Stomach (tissue), 9 donors: ENCODE data around the gene SPRING1. TPM values are rescaled to one million over a fixed set of nuclear protein-coding genes. Genes with fewer than 3 reads are reported as not detected.

Experiments used
- DNase-seq, 2 donors: peaks; one replicate each; pipeline versions ENCODE4 v3.0.0 to v3.0.0-alpha.2; 2013 to 2019
- H3K27ac ChIP-seq, 5 donors: fragments of 200-600 bp in 4 of 5; sonication (generic) in 4 of 5; one replicate each; pipeline ENCODE4 v1.5.1; 2013 to 2019; ENCODE audit warnings: mild to moderate bottlenecking in 1 of 5, moderate library complexity in 1 of 5
- H3K27me3 ChIP-seq, 3 donors: fragments of 200-600 bp; sonication (generic); one replicate each; pipeline ENCODE4 v1.5.1; 2017 to 2019; ENCODE audit warnings: mixed run types in 1 of 3
- H3K36me3 ChIP-seq, 4 donors: fragments of 200-600 bp; sonication (generic); 1 replicate in 3 of 4; 2 replicates in 1 of 4; pipeline ENCODE4 v1.5.1; 2016 to 2019
- H3K4me1 ChIP-seq, 4 donors: fragments of 200-600 bp; sonication (generic); one replicate each; pipeline ENCODE4 v1.5.1; 2016 to 2019
- H3K4me3 ChIP-seq, 4 donors: fragments of 200-600 bp; sonication (generic) in 3 of 4; one replicate each; pipeline ENCODE4 v1.5.1; 2016 to 2019; ENCODE audit warnings: mild to moderate bottlenecking in 1 of 4
- H3K9me3 ChIP-seq, 4 donors: fragments of 200-600 bp; sonication (generic); one replicate each; pipeline ENCODE4 v1.5.1; 2016 to 2019
- CTCF ChIP-seq, 7 experiments: fragments of 450-650 bp in 4 of 7; fragments of 200-600 bp in 3 of 7; sonication (generic) in 3 of 7; IDR thresholded peaks; one replicate each; pipeline ENCODE4 v1.5.1; 2016 to 2019; ENCODE audit warnings: antibody characterized with exemption in 7 of 7, control low read depth in 2 of 7, mild to moderate bottlenecking in 1 of 7
- EP300 ChIP-seq: sonication (generic); formaldehyde crosslinking; IDR thresholded peaks from one replicate; pipeline ENCODE4 v1.6.1; 2017; ENCODE audit warnings: antibody characterized with exemption
- POLR2A ChIP-seq, 4 donors: fragments of 450-650 bp; IDR thresholded peaks; one replicate each; pipeline ENCODE4 v1.6.1; 2016; ENCODE audit warnings: antibody characterized with exemption in 4 of 4, control low read depth in 2 of 4, mild to moderate bottlenecking in 1 of 4, moderate library complexity in 1 of 4
- POLR2AphosphoS5 ChIP-seq, 3 donors: sonication (generic); formaldehyde crosslinking; IDR thresholded peaks; one replicate each; pipeline ENCODE4 v1.6.1; 2016; ENCODE audit warnings: antibody characterized with exemption in 3 of 3
- WGBS, 5 donors: extraction: QIAGEN DNeasy Blood & Tissue Kit in 3 of 5; methylation state at CpG; one replicate each; pipeline versions ENCODE4 v1.1.5 to v1.1.7; 2013 to 2018; 5-methylcytosine and 5-hydroxymethylcytosine counted together
- intact Hi-C: fragments of 100-400 bp; cut with DNase I; formaldehyde crosslinking; loops from one replicate; pipeline ENCODE4 v1.15.1; 2023; ENCODE audit warnings: low total_unique reads
- polyA plus RNA-seq, 3 donors: library from polyadenylated mRNA; stranded (reverse); fragments of 200-250 nt; gene quantifications; one replicate each; pipeline ENCODE4 v1.2.3, GENCODE V29; 2013
- total RNA-seq, 5 donors: library from RNA; depleted of rRNA; stranded (reverse); fragments of >200 nt; gene quantifications; one replicate each; pipeline versions ENCODE4 v1.1.0 to v1.2.3, GENCODE V29; 2014 to 2016
- donor health status: healthy with polysubstance abuse.
- donor health status: Bipolar disorder and iron deficiency.
- donor health status: healthy.

Gene SPRING1
- total and polyA plus RNA-seq, 8 donors, result 1.2 to 124 (median 23.4) TPM

- no peak for TF ChIP-seq POLR2AphosphoS5 (IDR thresholded peaks at IDR 0.05)
These were observed 44.3 kb downstream of the SPRING1 start for GRCh38 chr12:116693286-116694227.

GRCh38 chr12:116692605-116693004 lies 45.3 kb downstream of the SPRING1 start:
- Histone ChIP-seq H3K4me3 (no peak overlapping the region), H3K36me3 (no peaks in the 10 kb centered on the region), H3K27ac (no peak overlapping the region), H3K9me3 (no peaks in the 10 kb centered on the region), H3K4me1 (peaks cover 10 to 20% (median 16%) of the 10 kb centered on the region in 4 donors), H3K27me3 (peaks cover 0 to 45% (median 17%) of the 10 kb centered on the region in 3 donors)
- DNase-seq, result no peak
- 62 to 74% (median 65%) methylated on average over 3 of the region's 3 CpGs for WGBS, 5 donors
- intact Hi-C loops, result no loop called here
- TF ChIP-seq POLR2A (IDR thresholded peaks at IDR 0.05), result no peak

More at GRCh38 chr12:116693286-116694227, 44.3 kb downstream of the SPRING1 start:
- peak; percentile 35 to 54 for DNase-seq
- Histone ChIP-seq H3K9me3 (no peaks in the 10 kb centered on the region), H3K36me3 (no peaks in the 10 kb centered on the region), H3K4me1 (peaks cover 13 to 27% (median 25%) of the 10 kb centered on the region in 4 donors), H3K27me3 (peaks cover 0 to 45% (median 17%) of the 10 kb centered on the region in 3 donors), H3K4me3 (peak overlapping the region; percentile 20 to 37 (median 27)), H3K27ac (no peak overlapping the region)
- intact Hi-C loops, result no loop called here
- WGBS, 5 donors, result 20 to 25% (median 23%) methylated on average over 32 to 34 of the region's 34 CpGs

DNA sequence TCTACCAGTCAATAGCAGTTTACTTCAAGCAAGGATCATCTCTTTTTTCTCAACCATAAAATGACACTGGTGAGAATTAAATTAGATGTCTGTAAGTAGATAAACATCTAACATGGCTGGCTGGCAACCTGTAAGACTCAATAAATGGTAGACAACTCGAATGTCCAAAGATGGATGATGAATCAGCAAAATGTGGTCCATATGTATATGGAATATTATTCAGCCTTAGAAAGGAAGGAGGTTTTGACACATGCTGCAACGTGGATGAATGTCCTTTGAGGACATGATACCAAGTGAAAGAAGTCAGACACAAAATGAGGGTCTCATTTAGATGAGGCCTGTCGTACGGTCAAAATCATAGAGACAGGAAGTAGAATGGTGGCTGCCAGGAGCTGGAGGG lies 46.2 kb downstream of the SPRING1 start:
- Histone ChIP-seq H3K36me3 (no peaks in the 10 kb centered on the region), H3K9me3 (no peaks in the 10 kb centered on the region), H3K4me1 (peaks cover 10 to 15% (median 12%) of the 10 kb centered on the region in 4 donors), H3K27ac (no peak overlapping the region), H3K27me3 (peaks cover 0 to 45% (median 17%) of the 10 kb centered on the region in 3 donors), H3K4me3 (no peak overlapping the region)
- TF ChIP-seq EP300 (no peak), POLR2A (IDR thresholded peaks at IDR 0.05) (no peak), POLR2AphosphoS5 (IDR thresholded peaks at IDR 0.05) (no peak), CTCF (IDR thresholded peaks at IDR 0.05) (no peak)
- no peak for DNase-seq
- 84 to 93% (median 87%) methylated on average over 4 of the region's 4 CpGs for WGBS, 5 donors
- intact Hi-C loops, result no loop called here

DNA sequence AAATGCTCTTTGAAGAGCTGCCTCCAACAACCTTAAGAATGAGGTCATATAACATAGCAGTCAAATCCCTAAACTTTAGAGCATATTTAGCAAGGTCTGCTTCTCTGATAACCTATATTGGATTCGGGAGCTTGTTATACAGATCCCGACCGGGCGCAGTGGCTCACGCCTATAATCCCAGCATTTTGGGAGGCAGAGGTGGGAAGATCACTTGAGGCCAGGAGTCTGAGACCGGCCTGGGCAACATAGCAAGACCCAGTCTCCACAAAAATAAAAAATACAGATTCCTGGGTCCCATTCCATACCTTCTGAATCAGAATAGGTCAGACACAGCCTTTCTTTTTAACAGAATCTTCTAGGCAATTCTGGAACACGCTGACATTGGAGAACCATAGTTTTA lies 46.7 kb downstream of the SPRING1 start:
- H3K36me3 ChIP-seq, result no peaks in the 10 kb centered on the region
- DNase-seq, result no peak
- no peak overlapping the region for H3K27ac ChIP-seq
- TF ChIP-seq POLR2AphosphoS5 (IDR thresholded peaks at IDR 0.05) (no peak), POLR2A (IDR thresholded peaks at IDR 0.05) (no peak), CTCF (IDR thresholded peaks at IDR 0.05) (no peak), EP300 (no peak)
- intact Hi-C loops, result no loop called here
- 90 to 94% (median 93%) methylated on average over 7 of the region's 7 CpGs for WGBS, 5 donors
- peaks cover 10 to 15% (median 12%) of the 10 kb centered on the region in 4 donors for H3K4me1 ChIP-seq
- no peaks in the 10 kb centered on the region for H3K9me3 ChIP-seq
- H3K4me3 ChIP-seq, result no peak overlapping the region
- H3K27me3 ChIP-seq, result peaks cover 0 to 45% (median 17%) of the 10 kb centered on the region in 3 donors

DNA sequence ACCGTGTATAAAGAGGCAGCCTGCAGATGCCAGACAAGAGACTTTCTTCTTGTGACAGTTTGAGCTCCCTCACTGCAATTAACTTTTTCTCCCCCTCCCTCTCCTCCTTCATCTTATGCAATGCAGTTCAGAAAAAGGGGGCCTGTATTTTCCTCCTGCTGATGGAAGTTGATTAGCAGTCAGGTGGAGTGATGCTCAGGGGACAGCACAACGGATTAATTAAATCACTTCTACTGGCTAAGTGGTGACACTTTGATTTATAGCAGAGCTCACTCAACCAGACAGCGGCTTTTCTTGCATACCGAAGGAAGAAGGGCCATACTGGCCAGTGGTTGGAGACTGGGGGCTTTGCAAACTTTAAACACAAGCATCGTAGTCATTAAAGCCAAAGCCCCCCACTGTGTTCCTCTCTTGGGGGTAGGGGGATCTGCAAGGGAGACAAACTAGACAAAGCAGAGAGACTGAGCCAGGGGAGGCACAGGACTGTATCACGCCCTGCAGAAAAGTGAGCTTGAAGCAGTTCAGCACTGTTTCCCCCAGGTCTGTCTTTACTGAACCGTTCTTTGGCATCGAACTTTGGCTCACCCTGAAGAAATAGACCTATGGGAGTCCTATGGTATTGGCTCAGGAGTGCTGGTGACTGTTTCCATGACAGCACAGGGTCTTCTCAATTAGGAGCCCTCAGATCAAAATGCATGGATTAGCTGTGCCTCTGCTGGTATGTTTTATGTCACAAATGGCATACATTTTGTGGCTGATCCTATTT lies 47.7 kb downstream of the SPRING1 start:
- intact Hi-C loops, result no loop called here
- Histone ChIP-seq H3K36me3 (no peaks in the 10 kb centered on the region), H3K27ac (no peak overlapping the region), H3K4me3 (no peak overlapping the region), H3K9me3 (no peaks in the 10 kb centered on the region), H3K27me3 (peaks cover 0 to 42% (median 17%) of the 10 kb centered on the region in 3 donors), H3K4me1 (peaks cover 10 to 15% (median 12%) of the 10 kb centered on the region in 4 donors)
- TF ChIP-seq CTCF (IDR thresholded peaks at IDR 0.05) (no peak), EP300 (no peak), POLR2AphosphoS5 (IDR thresholded peaks at IDR 0.05) (no peak), POLR2A (IDR thresholded peaks at IDR 0.05) (no peak)
- DNase-seq, result no peak
- 60 to 79% (median 64%) methylated on average over 8 of the region's 8 CpGs for WGBS, 5 donors
